NCI-H345 (cell line): ENCODE data around the gene FSCN2.

Experiments used
- DNase-seq: peaks from one replicate; lab custom pipeline; 2025; lab: John Stamatoyannopoulos, UW

FSCN2 gene

GRCh38 chr17:81557276-81558114 is 29.3 kb downstream of the FSCN2 start:
- no peak for DNase-seq

DNA sequence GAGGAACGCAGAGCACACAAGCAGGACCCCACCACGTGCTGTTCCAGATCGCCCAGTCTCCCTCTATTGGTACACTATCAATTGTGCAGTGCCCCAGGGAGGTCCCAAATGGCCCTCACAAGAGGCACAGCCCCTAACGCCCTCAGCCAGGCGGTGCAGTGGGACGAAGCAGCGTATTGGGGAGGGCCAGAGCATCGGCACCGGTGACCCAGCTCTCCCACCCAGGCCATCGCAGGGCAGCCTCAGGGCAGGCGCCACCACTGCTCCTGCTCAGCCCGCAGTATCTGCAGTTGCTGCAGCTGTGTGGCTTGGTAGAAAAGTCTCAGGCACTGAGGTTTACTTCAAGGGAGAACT is 29.9 kb downstream of the FSCN2 start:
- DNase-seq: no peak

GRCh38 chr17:81558941-81559806 is 31.0 kb downstream of the FSCN2 start:
- DNase-seq: no peak

DNA sequence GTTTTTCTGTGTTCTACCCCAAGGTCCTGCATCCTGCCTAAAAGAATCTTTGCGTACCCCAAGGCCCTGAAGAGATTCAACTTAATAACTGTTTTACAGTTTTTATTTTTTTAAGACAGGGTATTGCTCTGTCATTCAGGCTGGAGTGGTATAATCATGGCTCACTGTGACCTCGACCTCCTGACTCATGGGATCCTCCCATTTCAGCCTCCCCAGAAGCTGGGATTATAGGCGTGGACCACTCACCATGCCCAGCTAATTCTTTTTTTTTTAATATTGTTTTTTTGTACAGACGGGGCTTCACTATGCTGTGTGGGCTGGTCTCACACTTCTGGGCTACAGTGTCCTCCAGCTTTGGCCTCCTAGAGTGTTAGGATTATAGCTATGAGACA is 33.3 kb downstream of the FSCN2 start:
- DNase-seq: no peak

GRCh38 chr17:81563861-81564586 is 35.8 kb downstream of the FSCN2 start:
- DNase-seq: no peak

DNA sequence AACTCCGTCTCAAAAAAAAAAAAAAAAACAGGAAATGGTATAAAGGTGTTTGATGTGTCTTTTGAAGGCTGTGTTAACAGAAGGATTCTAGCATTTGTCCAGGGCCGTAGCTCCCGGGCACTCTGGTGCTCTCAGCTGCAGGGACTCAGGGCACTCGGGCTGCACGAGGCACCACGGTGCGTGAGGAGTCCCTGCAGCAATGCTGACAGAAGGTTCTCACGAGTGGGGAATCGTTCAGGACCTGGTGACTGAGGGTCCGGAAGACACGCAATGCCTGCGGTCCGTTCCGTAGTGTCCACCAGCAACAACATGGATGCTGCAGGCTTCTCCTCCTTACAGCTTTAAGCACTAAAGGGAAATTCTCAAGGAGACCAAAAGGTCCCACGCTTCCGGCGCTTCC is 36.6 kb downstream of the FSCN2 start:
- no peak for DNase-seq

- DNase-seq: no peak
These were observed 37.1 kb downstream of the FSCN2 start for GRCh38 chr17:81565231-81565630.

GRCh38 chr17:81566461-81567126 is 38.4 kb downstream of the FSCN2 start:
- DNase-seq: peak; percentile 43

DNA sequence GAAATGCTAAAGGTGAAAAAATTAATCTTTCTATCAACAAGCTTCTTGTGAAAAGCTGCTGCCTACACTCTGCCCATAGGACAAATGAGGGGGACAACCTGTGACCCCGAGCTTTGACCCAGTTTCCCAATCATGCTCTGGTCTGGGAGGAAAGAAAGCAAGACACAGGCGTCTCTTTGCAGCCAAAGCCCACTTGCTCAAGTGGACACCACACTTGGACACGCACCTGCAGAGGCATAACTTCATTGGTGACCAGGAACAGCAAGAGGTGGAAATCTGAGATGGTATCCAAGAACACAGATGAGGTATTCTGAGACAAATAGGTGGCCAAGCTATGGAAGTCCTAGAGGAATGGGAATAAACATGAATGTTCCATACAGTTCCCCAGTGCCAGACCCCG is 39.0 kb downstream of the FSCN2 start:
- no peak for DNase-seq

- DNase-seq: no peak
These were observed 40.2 kb downstream of the FSCN2 start for GRCh38 chr17:81568416-81568815.

GRCh38 chr17:81569986-81570514 is 41.9 kb downstream of the FSCN2 start:
- DNase-seq: no peak

- no peak for DNase-seq
These were observed 42.8 kb downstream of the FSCN2 start for GRCh38 chr17:81570964-81571363.

DNA sequence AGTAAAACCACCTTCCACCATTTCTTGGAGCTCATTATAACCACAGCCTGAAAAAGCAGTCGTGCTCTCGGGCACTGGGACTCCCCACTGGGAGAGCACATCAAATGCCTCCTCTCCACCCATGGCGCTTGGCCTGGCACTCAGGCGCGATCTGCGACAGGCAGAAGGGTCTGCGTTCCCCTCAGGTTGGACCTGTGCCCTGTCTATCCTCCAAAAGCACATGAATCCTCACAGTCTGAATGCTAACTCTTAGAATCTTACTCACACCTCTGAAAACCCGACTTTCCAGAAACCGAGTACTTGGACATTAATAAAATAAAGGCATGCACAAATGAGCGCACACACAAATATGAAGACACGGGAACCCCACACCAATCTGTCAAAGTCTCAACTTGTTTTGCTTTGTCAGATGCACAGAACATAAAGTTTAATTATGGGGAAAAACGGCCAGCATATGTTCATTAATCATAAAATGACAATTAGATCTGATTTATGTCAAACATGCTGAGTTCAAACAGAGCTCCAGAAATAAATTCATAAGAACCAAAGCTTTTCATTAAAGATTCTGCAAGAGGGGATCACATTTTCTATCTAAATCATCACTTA is 44.5 kb downstream of the FSCN2 start:
- no peak for DNase-seq

GRCh38 chr17:81573794-81574642 is 45.8 kb downstream of the FSCN2 start:
- DNase-seq: no peak

GRCh38 chr17:81574643-81574956 is 46.4 kb downstream of the FSCN2 start:
- DNase-seq: no peak

- DNase-seq: no peak
These were observed 47.7 kb downstream of the FSCN2 start for GRCh38 chr17:81575836-81576235.

DNA sequence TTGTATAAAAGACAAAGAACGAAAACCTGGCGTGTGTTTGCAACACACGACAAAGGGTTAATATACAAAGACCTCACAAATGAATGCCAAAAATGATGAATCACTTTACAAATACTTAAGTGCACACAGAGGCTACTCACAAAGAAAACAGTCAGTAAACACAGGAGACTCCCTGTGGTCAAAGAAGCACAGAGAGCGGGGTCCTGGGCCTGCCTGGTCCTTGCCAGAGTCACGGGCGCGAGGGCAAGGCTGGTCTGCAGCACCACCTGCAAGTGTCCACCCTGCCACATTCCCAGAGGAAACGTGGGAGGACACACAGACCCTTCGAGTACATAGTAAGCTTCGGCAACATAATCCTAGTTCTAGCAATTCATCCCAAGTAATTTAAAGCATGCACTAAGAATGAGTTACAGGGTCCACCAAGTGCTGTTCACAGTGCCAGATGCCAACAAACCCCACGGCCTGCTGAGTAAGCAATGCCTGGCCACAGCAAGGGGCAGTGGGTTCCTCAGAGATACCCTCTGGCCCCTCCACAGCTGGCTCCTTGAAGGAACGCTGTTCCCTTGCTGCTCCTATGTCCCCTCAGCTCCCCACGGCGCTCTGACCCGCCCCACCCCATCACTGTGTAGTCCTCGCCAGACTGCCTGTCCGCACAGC is 48.6 kb downstream of the FSCN2 start:
- no peak for DNase-seq

DNA sequence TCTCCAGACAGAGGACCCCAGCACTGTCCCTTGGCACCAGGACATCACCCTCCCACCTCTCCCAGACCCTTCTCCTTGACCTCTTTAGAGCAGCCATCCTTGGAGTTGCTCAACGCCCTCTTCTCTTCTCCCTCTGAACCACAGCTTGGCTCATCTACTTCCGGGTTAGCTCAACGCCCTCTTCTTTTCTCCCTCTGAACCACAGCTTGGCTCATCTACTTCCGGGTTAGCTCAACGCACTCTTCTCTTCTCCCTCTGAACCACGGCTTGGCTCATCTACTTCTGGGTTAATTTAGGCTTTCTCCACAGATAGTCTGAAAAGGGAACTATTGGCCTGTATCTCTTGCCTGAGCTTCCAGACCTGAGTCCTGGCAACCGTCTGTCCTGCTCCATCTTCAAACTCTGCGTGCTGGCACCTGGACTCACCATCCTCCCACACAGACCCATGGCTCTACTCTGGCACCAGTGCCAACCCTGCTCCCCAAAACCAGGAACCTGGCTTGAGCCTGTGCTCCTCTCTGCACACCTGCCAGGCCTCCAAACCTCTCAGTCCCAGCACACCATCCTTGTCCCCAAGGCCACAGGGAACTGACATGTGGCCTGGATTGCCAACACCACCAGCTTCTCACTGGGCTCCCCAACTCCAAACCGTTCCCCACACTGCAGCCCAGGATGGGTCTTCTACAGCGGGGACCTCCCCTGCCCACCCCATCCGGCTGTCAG is 49.3 kb downstream of the FSCN2 start:
- no peak for DNase-seq

DNA sequence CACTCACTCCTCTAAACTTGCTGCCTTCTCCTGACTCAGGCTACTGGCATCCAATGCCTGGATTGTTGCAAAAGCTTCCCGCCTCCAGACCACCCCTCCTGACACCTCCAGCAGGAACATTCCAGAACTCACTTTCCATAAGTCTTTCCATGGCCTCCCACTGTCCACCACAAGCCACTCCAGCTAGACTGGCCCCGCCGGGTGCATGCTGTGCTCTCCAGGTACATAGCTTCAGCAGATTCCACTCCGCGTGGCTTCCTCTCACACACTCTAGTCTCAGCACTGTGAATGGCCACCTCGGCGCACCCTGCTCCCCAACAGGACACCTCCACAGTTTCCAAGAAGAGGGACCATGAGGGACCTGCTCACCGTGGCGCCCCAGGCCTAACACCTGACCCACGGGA is 49.9 kb downstream of the FSCN2 start:
- no peak for DNase-seq
